Measurements from ENCODE around the gene CSNK1D.
"Not testable (repeated sequence)": the region's sequence is repeated elsewhere in the genome, so short reads cannot be mapped to it uniquely, and the experiment has no call there.

CSNK1D gene

GRCh38 chr17:82215095-82215971 lies 58.2 kb downstream of the CSNK1D start:
- no peak for DNase-seq (ENCODE audit: low read depth in 2 of 2)

- no peak for DNase-seq (ENCODE audit: low read depth in 2 of 2)
Measured at GRCh38 chr17:82214012-82214628, 59.4 kb downstream of the CSNK1D start.

- DNase-seq (ENCODE audit: low read depth in 2 of 2): peak in 1 of 2 experiments; percentile 39
Measured at GRCh38 chr17:82213251-82214011, 60.1 kb downstream of the CSNK1D start.

- DNase-seq (ENCODE audit: low read depth in 2 of 2): peak in 1 of 2 experiments; percentile 36
Measured at GRCh38 chr17:82212331-82213250, 60.9 kb downstream of the CSNK1D start, which contains the start of gene CCDC57. TSS of gene CCDC57 (minus strand) at chr17:82212842. CDS start at chr17:82201944, 10,898 bp downstream.

GRCh38 chr17:82210655-82211054 lies 62.8 kb downstream of the CSNK1D start:
- DNase-seq (ENCODE audit: low read depth in 2 of 2): not testable (repeated sequence)

GRCh38 chr17:82205720-82206508 lies 67.6 kb downstream of the CSNK1D start:
- DNase-seq (ENCODE audit: low read depth in 2 of 2): peak; percentile 62 to 67

GRCh38 chr17:82204831-82205719 lies 68.4 kb downstream of the CSNK1D start:
- DNase-seq (ENCODE audit: low read depth in 2 of 2): no peak

DNA sequence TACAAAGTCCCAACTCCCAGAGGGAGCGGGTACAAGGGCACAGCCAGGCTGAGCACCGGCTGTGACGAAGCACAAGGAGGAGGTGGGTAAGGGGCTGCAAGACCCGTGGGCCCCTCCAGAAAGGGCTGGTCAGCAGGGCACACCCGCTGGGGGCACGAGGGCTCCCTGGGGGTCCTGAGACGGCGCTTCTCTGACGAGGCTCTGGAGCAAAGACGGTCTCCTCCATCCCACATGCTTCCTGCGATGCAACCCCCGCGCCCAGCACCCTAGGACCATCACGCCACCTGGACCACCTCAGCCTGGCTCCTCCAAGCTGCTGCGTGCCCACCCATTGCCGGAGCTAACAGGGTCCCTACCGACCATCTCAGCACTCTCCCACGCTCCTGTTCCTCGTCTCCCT lies 69.6 kb downstream of the CSNK1D start:
- DNase-seq (ENCODE audit: low read depth in 2 of 2): no peak

DNA sequence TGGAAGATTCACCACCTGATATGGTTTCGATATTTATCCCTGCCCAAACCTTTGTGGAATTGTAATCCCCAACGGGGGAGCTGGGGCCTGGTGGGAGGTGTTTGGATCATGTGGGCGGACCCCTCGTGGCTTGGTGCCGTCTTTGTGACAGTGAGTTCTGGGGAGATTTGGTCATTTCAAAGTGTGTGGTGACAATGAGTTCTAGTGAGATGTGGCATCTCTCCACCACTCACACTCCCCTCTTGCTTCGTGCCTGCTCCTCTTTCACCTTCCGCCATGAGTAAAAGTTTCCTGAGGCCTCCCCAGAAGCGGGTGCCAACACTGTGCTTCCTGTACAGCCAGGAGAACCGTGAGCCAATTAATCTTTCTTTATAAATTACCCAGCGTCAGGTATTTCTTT lies 70.5 kb downstream of the CSNK1D start:
- no peak for DNase-seq (ENCODE audit: low read depth in 2 of 2)

DNA sequence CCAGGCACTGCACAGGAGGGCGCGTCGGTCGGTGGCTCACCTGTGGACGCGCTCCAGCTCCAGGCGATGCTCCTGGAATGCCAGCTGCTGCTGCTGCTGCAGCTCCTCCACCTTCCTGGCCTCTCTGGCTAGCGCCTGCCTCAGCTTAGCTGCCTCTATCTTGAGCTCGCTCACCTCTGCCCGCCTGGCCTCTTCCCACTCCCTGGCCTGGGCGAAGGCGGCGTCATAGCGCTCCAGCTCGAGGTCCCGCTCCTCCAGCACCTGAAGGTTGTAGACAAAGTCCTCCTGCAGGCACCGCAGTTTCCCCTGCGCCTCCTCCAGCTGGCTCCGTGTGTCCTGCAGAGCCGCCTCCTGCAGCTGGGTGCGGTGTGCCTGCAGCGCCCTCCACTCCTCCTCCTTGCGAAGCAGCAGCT lies 72.0 kb downstream of the CSNK1D start:
- DNase-seq (ENCODE audit: low read depth in 2 of 2): no peak

DNA sequence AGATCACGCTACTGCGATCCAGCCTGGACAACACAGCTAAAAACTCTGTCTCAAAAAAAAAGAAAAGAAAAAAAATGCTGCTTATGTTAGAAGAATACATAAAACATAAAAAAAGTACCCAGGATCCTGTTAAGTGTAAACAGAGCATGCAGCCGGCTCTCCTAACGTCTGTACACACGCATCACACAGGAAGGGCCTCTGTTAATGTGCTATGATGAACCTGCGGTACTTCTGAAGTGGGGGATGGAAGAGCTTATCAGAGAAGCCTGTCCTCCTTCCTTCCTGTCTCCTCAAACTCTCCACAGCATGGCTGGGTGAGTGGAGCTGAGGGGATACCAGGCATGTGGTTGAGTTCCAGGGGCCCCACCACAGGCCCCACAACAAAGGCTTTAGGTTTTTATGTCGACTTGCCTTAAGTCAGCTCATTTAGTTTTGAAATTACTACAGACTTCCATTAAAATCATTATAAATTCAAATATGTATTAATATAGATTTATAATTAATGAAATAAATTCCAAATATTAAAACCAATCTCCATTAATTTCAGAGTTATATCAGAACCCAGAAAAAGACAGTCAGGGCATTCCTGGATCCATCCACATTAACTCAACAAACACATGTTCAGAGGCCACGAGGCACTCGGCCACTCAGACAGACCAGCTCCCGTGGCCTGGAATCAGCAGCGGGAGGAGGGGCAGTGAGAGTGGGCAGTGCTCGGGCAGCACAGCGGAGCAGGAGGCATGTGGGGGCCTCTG lies 72.6 kb downstream of the CSNK1D start:
- DNase-seq (ENCODE audit: low read depth in 2 of 2): no peak

- no peak for DNase-seq (ENCODE audit: low read depth in 2 of 2)
Measured at GRCh38 chr17:82200135-82200534, 73.4 kb downstream of the CSNK1D start.

- DNase-seq (ENCODE audit: low read depth in 2 of 2): no peak
Measured at GRCh38 chr17:82199496-82199895, 74.0 kb downstream of the CSNK1D start.

GRCh38 chr17:82198092-82198491 lies 75.4 kb downstream of the CSNK1D start:
- no peak for DNase-seq (ENCODE audit: low read depth in 2 of 2)

DNA sequence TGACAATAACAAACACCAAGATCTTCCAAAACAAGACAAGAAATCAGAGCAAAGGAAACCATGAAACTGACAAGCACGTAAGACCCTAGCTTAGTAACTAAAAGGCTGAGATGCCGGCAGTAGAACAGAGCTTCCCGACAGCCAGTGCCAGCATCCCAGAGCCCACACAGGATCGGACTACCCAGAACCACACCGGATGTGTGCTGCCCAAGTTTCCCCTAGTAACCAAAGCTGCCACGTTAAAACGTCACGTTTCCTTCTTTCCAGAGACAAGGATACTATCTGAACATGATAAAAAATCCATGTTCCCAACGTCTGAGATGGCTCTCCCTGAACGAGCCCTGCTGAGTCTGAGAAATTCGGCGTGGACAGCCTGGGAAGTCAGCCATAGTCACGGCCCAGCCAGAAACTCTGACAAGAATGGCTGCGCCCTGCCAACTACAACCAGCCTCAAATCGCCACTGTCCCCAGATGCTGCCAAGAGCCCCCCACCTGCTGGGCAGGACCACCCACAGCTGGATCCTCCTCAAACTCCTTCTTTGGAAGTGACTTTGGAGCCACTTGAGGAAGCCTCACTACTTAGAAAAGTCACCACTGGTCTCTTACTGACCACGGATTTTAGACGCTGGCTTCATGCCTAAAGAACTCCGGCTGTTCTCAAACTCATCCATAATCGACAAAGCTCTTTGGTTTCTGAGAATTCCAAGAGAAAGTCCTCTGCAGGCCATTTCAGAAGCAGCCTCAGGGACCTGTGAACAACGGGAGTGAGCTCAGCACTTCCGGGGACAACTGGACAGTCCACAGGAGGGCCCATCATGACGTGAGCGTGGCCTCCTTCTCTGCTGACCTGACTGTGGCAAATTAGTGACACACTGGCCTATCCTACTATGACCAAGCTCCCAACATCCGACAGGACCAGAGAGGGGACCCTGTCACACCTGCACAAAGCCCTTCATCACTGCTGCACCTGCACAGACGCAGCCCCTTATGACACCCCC lies 77.5 kb downstream of the CSNK1D start:
- DNase-seq (ENCODE audit: low read depth in 2 of 2): no peak

DNA sequence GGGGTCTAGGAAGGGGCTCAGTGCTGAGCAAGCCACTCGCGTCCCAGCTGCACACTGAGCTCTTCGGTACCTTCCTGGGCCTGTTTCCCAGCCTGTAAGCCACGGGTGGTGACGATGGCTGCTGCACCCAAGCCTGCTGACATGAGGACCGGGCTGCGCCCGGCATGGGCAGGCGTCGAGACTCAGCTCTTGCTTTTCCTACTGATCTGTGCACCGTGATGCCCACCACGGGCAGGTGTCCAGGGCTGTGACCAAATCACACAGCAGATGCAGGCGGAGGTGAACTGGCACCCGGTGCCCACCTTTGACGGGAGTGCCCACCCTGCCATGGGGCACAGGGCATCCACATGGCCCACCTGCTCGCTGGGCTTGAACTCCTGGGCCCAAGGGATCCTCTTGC lies 78.7 kb downstream of the CSNK1D start:
- no peak for DNase-seq (ENCODE audit: low read depth in 2 of 2)

- no peak for DNase-seq (ENCODE audit: low read depth in 2 of 2)
Measured at GRCh38 chr17:82193520-82194220, 79.8 kb downstream of the CSNK1D start.
